C4-2B (cell line): Measurements from ENCODE around the gene FAM181A.

Experiments used
- ZFX ChIP-seq: fragments of 450-650 bp; IDR thresholded peaks from 2 replicates; pipeline ENCODE4 v1.6.1; 2017
- TF ChIP-seq, protein P1 (sequence below): fragments of 450-650 bp; conservative IDR thresholded peaks from 2 replicates; pipeline ENCODE4 v1.5.1; 2017; ENCODE audit warnings: mild to moderate bottlenecking

DNA sequence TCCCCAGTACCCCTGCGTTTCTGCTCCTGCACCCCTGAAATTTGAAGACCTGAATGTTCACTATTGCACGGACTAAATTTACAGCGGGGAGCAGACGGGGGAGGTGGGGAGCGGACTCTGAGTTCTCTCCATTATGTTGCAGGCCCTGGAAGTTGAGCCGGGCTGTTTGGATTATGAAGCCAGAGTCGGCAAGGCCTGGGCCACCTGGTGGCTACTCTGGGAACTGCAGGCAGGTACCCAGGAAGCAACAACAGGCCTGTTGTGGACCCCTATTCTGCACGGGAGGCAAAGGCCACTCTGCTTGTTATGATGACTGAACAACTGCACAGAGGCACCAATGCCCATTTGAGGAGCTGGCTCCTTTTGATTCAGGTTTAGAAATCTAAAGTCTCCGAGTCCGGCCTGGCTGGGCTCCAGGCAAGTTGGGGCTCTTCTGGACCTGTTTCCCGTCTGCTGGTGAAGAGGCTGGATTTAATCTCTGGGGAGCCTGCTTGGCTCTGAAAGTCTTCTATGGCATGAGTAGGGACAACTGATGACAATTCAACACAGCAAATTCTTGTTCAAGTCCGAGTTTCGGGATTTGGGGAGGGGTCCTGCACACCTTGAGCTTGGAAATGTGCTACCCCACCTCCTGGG lies 34.1 kb upstream of the FAM181A start:
- TF ChIP-seq, protein P1, sequence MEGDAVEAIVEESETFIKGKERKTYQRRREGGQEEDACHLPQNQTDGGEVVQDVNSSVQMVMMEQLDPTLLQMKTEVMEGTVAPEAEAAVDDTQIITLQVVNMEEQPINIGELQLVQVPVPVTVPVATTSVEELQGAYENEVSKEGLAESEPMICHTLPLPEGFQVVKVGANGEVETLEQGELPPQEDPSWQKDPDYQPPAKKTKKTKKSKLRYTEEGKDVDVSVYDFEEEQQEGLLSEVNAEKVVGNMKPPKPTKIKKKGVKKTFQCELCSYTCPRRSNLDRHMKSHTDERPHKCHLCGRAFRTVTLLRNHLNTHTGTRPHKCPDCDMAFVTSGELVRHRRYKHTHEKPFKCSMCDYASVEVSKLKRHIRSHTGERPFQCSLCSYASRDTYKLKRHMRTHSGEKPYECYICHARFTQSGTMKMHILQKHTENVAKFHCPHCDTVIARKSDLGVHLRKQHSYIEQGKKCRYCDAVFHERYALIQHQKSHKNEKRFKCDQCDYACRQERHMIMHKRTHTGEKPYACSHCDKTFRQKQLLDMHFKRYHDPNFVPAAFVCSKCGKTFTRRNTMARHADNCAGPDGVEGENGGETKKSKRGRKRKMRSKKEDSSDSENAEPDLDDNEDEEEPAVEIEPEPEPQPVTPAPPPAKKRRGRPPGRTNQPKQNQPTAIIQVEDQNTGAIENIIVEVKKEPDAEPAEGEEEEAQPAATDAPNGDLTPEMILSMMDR = peak; percentile 97
- TF ChIP-seq ZFX = no peak
